ENCODE results near the gene MGAT5. TPM values are rescaled to one million over a fixed set of nuclear protein-coding genes. Genes with fewer than 3 reads are reported as not detected.

MGAT5 gene
- total RNA-seq, 6 donors from 2014 or later = 25.3 to 65.5 (median 41.3) TPM

DNA sequence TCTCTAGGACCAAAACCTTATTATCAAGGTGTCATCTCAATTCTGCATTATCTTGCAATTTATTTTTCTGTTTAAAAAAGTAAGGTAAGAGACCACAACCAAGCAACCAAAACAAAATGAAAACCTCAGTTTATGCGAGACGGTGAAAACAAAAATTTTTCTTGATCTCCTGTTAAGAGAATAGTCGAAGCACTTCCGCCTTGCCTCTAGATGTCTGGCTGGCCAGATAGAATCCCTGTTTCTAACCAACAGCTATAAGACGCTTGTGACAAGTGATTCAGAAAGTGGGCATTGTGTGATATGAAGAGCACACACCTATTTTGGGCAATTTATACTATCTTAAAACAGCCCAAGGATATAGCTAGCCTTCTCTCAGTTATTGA lies 51.2 kb downstream of the MGAT5 start:
- no peaks in the 10 kb centered on the region for H3K36me3 ChIP-seq
- H3K9me3 ChIP-seq = no peaks in the 10 kb centered on the region
- H3K4me1 ChIP-seq = peaks cover 0 to 18% (median 8%) of the 10 kb centered on the region in 4 donors
- no peak for DNase-seq
- WGBS, 2 donors = 93 to 95% methylated on average over 5 of the region's 5 CpGs
- H3K4me3 ChIP-seq = no peak overlapping the region
- H3K27ac ChIP-seq = no peak overlapping the region
- no peaks in the 10 kb centered on the region for H3K27me3 ChIP-seq
- ATAC-seq (ENCODE audit: low FRiP score in 2 of 2) = no peak
- TF ChIP-seq EP300 (IDR thresholded peaks at IDR 0.05) = no peak
- no peak for TF ChIP-seq CTCF (IDR thresholded peaks at IDR 0.05)
- TF ChIP-seq POLR2AphosphoS5 (IDR thresholded peaks at IDR 0.05) = no peak
- TF ChIP-seq POLR2A (IDR thresholded peaks at IDR 0.05) = no peak

DNA sequence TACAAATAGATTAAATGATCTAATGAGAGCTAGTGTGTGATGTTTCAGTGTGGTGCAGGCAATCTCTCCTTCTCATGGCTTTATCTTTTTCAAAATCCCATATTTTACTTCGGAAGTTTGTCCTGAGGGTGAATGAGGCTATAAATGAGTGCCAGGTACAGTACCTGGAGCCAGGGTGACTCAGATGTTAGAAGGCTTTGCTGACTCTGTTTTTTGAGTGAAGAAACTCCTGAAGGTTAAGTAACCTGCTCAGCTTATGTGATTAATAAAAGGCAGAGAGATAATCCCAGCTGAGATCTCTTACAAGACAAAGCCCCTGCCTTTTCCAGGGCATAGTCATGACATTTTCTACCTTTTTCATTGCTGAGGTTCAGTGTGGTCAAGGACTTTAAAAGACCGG lies 52.6 kb downstream of the MGAT5 start:
- no peak overlapping the region for H3K27ac ChIP-seq
- WGBS, 2 donors = 95 to 99% methylated on average over 2 of the region's 2 CpGs
- no peak for DNase-seq
- H3K9me3 ChIP-seq = no peaks in the 10 kb centered on the region
- H3K36me3 ChIP-seq = no peaks in the 10 kb centered on the region
- H3K4me3 ChIP-seq = no peak overlapping the region
- no peak for ATAC-seq (ENCODE audit: low FRiP score in 2 of 2)
- no peaks in the 10 kb centered on the region for H3K27me3 ChIP-seq
- peaks cover 0 to 12% (median 7%) of the 10 kb centered on the region in 4 donors for H3K4me1 ChIP-seq
- TF ChIP-seq CTCF (IDR thresholded peaks at IDR 0.05) (no peak), POLR2AphosphoS5 (IDR thresholded peaks at IDR 0.05) (no peak), POLR2A (IDR thresholded peaks at IDR 0.05) (no peak), EP300 (IDR thresholded peaks at IDR 0.05) (no peak)

GRCh38 chr2:134307334-134307733 lies 53.5 kb downstream of the MGAT5 start:
- ATAC-seq (ENCODE audit: low FRiP score in 2 of 2) (no peak), DNase-seq (no peak)
- WGBS, 2 donors = 55 to 60% methylated on average over 5 of the region's 5 CpGs
- Histone ChIP-seq H3K9me3 (no peaks in the 10 kb centered on the region), H3K36me3 (no peaks in the 10 kb centered on the region), H3K4me3 (no peak overlapping the region), H3K4me1 (peaks cover 0 to 5% (median 4%) of the 10 kb centered on the region in 4 donors), H3K27me3 (no peaks in the 10 kb centered on the region), H3K27ac (no peak overlapping the region)
- TF ChIP-seq CTCF (IDR thresholded peaks at IDR 0.05) = no peak
- no peak for TF ChIP-seq POLR2AphosphoS5 (IDR thresholded peaks at IDR 0.05)

- DNase-seq = no peak
- TF ChIP-seq POLR2AphosphoS5 (IDR thresholded peaks at IDR 0.05) (no peak), EP300 (IDR thresholded peaks at IDR 0.05) (no peak), CTCF (IDR thresholded peaks at IDR 0.05) (no peak), POLR2A (IDR thresholded peaks at IDR 0.05) (no peak)
- H3K4me3 ChIP-seq = no peak overlapping the region
- H3K4me1 ChIP-seq = peaks cover 0 to 9% (median 4%) of the 10 kb centered on the region in 4 donors
- 87 to 91% methylated on average over 3 of the region's 3 CpGs for WGBS, 2 donors
- no peak overlapping the region for H3K27ac ChIP-seq
- H3K36me3 ChIP-seq = no peaks in the 10 kb centered on the region
- no peaks in the 10 kb centered on the region for H3K9me3 ChIP-seq
- no peak for ATAC-seq (ENCODE audit: low FRiP score in 2 of 2)
- no peaks in the 10 kb centered on the region for H3K27me3 ChIP-seq
Observed at GRCh38 chr2:134308474-134309385, 54.9 kb downstream of the MGAT5 start.
